GM21619 (cell line): ENCODE data around the gene ITM2C.

Experiments
- ATAC-seq: cut with Tn5 transposase; IDR thresholded peaks from one replicate; pipeline ENCODE4 v1.9.1; 2021; ENCODE audit not compliant: unreplicated experiment

ITM2C gene

DNA sequence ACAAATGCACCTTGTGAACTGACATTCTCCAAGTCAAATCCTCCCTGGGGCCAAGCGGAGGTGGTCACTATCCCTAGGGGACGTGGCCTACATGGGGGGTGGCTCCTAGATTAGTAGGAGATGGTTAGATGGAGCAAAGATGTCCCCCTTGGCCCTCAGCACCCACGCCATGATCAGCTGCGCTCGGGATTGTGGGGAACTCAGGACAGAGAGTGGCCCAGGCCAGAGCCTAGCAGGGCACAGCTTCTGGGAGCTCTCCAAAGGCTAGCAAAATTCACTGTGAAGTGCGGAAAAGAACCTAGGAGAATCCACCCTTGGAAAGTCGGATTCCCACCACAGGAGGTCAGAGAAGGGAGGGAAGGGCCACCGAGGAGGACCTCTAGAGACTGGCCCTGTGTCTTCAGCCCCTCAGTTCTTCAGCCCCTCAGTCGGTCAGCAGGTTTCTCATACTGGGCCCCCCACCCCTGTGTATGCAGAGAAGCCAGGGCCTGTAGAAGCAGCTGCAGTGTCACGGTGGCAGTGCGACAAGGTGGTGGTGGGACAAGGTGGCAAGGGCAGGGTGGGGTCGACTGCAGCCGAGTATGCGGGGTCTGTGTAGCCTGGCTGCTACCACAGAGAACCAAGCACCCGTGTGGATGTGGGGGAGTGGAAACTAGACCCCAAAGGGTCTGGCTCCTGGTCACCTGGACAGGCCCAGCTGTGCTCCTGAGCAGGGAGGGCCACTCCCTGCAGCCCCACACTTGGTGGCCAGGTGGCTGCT lies 41.9 kb downstream of the ITM2C start:
- ATAC-seq = no peak

DNA sequence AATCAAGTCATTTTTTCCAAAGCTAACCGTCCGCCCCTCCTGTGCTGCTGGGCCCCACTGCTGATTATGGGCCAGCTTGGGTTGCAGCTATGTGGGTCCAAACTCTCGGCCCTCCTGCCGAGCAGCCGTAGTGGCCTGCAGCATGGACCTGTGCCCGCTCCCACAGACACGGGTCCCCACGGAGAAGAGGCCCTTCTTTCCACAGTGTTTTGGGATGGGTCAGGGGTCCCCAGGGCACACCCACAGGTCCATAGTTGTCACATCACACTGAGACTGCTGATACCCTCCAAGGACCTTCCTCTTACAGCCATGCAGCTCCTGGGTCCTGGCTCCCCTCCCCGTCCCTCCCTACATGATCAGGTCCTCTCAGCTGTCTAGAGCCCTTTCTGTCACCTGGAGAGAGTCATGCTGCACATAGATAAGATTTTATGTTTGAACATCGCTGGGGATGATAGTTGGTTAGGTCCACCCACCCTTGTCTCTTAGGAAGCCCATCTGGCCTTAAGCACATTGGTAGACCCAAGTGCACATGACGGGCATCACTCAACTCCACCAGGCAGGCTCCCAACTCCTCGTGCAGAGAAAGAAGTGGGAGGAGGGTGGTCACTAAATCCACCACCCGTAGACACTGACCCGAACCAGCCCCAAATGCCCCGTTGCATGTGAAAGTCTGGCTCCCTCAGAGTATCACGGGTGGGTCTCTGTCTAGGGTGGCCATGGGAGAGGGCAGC lies 42.8 kb downstream of the ITM2C start:
- no peak for ATAC-seq

GRCh38 chr2:230908092-230908594 lies 43.4 kb downstream of the ITM2C start:
- ATAC-seq = no peak

DNA sequence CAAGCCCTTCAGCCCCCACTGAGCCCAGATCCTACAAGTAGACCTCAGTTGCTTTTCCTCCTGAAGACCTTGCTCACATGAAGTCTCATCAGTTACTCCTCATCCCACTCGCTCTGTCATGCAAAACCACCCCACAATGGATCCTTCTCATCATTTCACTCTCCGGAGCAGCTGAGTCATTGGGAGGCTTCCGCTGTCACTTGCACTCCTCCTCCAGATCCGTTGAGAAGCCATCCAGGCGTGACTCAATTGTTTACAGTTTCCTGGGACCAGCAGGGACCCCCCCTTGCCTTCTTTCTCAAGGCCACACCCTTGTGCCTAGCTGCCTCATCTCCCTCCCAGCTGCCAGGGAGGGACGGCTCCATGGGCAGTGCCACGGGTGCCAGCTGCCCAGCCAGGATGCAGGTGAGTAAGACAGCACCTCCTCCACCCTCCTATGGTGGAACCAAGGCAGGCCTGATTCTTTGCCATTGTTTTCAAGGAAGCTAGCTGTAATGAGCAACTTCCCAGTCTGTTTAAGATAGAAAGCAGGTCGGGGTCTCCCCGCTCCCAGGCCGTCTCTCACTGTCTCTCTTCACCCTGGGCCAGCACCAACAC lies 44.0 kb downstream of the ITM2C start:
- ATAC-seq = no peak

- ATAC-seq = no peak
Measured at GRCh38 chr2:230909841-230910545, 45.3 kb downstream of the ITM2C start.

GRCh38 chr2:230910546-230911177 lies 45.9 kb downstream of the ITM2C start:
- no peak for ATAC-seq

GRCh38 chr2:230912046-230912445 lies 47.3 kb downstream of the ITM2C start:
- ATAC-seq = no peak

DNA sequence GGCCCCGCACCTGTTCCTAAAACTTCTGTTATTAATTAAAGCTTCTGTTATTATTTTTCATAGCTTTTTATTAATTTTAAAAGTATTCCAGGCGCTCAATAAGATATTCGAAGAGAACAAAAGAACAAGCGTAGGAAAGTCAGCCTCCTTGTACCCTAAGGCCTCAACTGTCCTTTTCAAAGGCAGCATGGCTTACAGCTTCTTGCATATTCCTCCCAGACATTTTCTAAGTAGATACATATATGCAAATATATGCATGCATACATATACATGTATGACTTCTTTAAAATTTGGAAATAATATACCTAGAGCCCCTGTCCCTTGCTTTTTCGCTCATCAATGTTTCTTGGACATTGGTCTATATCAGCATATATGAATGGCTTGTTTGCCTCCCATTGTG lies 48.0 kb downstream of the ITM2C start:
- ATAC-seq = no peak

GRCh38 chr2:230913406-230914143 lies 48.8 kb downstream of the ITM2C start:
- ATAC-seq = no peak

DNA sequence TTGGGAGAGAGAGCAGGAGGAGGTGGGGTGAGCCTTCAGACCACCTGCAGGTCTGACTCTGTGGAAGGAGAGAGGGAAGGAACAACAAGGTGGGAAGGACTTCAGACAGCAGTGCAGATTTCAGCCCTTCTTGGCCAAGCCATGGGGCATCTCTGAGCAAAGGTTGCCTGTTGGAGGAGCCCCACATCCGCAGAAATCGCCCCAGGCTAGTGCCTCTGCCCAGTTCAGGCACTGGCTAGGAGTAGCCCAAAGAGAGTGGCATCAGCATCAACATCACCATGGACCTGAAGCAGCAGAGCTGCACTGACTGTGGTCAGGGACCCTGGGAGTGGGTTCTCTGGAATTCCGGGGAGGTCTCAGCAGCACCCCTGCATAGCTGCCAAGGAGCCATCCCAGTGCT lies 50.1 kb downstream of the ITM2C start:
- ATAC-seq = no peak

DNA sequence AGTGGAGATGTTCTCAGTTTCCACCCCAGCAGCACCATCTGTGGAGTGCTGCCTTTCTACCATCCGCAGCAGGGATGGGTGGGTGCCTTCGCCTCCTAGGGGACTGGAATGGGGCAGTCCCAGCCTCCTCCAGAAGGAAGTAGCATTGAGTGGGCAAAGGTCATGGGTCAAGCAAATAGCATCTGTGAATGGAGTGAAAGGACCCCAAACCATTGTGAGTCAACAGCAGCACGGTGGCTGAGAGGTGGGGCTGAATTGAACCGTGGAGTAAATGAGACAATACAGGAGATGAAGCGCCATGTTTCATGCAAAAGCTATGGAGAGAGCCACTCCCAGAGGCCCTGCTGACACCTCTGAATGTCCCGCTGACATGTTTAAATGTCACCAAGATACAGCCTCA lies 50.6 kb downstream of the ITM2C start:
- ATAC-seq = no peak

- ATAC-seq = no peak
Measured at GRCh38 chr2:230916218-230916617, 51.5 kb downstream of the ITM2C start.

DNA sequence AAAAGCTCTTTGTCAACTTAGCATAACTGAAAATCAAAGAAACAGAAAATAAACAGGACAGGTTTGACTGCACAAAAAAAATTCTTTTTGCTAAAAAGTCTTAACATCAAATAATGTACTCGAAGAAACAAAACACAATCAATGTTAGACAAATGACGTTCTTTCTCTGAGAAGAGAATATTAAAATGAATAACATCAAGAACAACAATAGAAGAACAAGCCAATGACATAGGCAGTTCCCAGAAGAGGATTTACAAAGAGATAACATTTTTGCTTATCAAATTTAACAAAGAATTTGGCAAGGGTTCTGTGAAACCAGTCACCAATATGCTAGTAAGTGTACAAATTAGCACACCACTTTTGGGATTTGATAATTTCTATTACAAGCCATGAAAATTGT lies 54.5 kb downstream of the ITM2C start:
- no peak for ATAC-seq

GRCh38 chr2:230919681-230920080 lies 54.9 kb downstream of the ITM2C start:
- ATAC-seq = no peak

DNA sequence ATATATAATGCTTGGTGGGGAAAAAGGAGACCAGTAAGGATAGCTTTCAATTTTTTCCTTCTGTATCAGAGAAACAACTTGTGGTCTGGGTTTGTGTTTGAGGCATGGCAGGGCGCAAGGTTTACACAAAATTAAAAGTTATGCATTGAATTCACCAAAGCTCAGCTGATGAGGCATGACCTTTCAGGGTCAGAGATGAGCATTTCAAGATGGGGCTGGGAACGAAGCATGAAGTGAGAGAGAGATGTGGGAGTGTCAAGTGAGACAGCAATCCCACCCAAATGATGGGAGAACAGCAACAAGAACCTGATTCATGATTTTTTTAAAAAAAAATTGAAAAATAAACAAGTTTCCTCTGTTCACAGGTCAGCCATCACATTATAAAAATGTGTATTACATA lies 55.4 kb downstream of the ITM2C start:
- ATAC-seq = no peak

- no peak for ATAC-seq
Measured at GRCh38 chr2:230921806-230922595, 57.3 kb downstream of the ITM2C start.

DNA sequence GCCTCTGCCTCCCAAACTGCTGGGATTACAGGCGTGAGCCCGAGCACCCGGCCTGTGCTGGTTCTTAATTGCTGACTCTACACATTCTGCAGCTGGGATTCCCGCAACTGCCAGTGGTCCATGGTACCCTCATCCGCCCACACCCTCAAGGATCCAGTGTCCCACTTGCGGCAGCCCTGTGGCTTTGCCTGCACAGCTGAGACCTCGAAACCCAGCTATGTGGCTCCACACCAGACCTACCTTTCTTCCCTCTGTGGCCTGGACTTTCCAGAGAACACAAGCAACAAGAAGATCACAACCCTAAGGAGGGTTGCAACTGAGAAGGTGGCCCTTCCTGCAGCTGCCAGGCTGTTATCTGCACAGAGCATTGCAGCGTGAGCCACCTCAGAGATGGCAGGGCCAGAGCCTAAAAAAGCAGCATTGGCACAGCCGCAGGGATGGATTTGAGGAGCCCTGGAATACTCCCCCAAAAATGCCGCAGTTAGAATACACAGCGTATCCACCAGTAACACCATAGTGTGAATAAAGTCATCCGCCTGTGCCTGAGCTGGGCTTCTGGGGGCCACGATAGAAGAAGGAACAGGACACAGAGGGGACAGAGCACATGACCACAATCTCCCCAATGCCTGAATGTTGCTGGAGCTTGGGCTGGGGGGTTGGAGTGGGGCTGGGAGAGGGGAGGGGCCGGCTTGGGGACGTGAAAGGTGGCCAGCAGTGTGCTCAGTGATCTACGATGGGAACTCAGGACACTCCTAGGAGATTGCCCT lies 58.4 kb downstream of the ITM2C start:
- ATAC-seq = no peak

- ATAC-seq = no peak
Measured at GRCh38 chr2:230924092-230924469, 59.3 kb downstream of the ITM2C start.
